Measurements from ENCODE around the gene SLC22A8.
"Not testable (repeated sequence)": the region's sequence is repeated elsewhere in the genome, so short reads cannot be mapped to it uniquely, and the experiment has no call there.

SLC22A8 gene

GRCh38 chr11:62985041-62985750 lies 30.4 kb downstream of the SLC22A8 start:
- DNase-seq: no peak

DNA sequence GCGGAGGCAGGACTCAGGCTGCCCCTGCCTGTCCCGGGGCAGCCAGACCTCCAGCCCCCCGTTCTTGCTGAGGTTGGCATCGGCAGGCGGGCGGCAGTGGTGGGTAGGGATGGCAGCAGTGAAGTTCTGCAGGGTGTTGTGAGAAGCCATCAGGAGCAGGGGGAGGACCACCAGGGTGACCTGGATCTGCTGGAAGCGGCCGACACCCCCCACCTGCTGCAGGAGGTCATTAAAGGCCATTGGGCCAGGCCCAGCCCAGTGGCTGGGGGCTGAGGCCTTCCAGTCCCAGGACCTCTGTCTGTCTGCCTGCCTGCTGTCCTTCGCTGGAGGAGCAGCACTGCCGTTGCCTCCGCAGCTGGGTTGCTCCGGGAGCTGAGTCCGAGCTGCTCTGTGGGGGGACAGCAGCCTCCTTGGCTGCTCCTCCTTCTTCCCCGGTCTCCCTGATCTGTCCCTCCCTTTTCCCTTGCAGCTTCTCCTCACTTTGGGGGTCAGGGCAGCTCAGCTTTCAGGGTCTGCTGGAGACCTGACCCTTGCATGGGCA lies 31.1 kb downstream of the SLC22A8 start, which contains the start of gene SLC22A6:
SLC22A6 (minus strand) TSS at position 517 of the 541 bp plus-strand sequence; CDS start at position 240, 277 bp downstream.
- DNase-seq: no peak

DNA sequence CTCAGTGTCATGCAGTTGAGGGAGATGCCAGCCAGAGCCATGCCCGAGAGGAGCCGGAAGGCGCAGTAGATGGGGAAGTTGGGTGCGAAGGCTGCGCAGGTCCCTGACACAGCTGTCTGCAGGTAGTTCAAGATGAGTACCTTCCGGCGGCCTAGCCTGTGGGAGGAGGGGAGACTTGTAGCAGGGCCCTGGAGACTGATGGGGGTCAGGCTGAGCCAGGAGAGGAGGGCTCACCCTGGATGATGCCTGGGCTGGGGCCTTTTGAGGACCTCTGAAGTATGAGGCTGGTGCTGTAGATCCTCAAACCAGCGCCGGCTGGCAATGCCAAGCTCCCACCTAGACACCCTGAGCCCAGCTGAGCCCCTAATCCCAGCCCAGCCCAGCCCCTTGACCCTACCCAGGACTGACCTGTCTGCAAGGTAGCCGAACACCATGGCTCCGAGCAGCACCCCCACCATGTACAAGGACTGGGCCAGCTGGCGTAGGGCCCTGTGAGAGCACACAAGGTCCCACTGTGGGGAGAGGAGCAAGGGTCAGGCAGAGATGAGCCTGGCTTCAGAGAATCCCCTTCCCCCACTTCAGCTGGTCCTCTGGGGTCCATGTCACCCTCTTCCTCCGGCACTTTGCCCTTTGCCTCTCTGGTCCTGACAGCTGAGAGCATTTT lies 32.0 kb downstream of the SLC22A8 start:
- no peak for DNase-seq

DNA sequence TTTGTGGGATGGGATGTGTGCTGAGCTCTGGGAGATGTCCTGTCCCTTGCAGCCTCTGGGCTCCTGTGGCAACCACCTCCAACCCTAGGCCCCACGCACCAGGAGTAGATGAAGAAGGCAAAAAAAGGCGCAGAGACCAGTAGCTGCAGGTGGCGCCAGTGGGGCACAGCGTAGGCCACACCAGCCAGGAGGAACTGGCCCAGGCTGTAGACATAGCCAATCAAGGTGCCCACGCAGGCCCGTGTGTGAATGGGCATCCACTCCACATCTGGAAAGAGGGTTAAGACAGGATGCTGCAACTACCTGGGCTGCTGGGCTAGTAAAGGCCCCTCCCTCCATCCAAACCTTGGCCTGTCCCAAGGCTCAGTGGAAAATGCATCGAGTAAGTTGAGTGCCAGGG lies 33.9 kb downstream of the SLC22A8 start:
- DNase-seq: no peak

DNA sequence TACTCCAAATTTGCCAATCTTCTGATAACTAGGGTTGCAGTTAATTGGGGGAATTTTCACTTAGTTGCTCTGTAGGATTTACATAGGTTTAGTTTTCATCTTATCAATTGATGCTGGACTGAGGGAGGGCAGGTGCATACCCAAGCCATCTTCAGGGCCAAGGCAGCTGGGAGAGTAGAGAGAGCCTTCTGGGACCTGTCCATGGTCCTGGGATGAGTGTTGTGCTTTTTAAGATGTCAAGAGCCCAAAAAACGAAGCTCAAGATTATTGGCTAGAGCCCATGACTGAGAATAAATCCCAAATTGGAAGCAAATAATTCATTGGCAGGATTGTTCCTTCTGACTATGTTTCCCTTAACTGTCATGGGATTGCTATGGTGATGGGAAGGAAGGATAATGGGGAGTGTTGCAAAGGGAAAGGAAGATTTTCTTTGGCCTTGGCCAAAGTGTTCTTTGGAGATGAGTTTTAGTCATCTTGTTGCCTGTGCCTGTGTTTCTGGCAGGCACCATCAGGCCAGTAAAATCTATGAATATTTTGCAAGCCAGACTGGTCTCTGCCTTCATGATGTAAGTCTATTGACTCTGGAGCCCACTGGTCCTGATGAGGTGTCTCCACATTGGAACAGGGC lies 35.4 kb downstream of the SLC22A8 start:
- DNase-seq: no peak

DNA sequence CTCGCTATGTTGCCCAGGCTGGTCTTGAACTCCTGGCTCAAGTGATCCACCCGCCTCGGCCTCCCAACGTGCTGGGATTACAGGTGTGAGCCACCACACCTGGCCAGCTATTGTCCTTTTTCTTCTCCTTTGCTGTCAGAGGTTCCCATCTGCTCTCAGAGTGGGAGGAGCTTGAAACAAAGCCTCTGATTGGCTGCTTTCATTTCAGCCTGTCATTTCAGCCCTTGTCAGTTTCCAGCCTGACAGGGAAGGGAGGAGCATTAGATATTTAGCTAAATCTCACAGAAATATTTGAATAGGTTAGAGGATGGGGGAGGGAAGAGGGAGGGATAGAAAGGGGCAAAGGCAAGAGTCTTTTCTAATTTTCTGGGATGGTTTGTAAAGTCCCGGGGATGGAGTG lies 39.5 kb downstream of the SLC22A8 start:
- DNase-seq: no peak

GRCh38 chr11:62974848-62975522 lies 40.7 kb downstream of the SLC22A8 start:
- no peak for DNase-seq

- no peak for DNase-seq
These were observed 50.1 kb downstream of the SLC22A8 start for GRCh38 chr11:62965574-62965973.

GRCh38 chr11:62962391-62962790 lies 53.2 kb downstream of the SLC22A8 start:
- DNase-seq: no peak

DNA sequence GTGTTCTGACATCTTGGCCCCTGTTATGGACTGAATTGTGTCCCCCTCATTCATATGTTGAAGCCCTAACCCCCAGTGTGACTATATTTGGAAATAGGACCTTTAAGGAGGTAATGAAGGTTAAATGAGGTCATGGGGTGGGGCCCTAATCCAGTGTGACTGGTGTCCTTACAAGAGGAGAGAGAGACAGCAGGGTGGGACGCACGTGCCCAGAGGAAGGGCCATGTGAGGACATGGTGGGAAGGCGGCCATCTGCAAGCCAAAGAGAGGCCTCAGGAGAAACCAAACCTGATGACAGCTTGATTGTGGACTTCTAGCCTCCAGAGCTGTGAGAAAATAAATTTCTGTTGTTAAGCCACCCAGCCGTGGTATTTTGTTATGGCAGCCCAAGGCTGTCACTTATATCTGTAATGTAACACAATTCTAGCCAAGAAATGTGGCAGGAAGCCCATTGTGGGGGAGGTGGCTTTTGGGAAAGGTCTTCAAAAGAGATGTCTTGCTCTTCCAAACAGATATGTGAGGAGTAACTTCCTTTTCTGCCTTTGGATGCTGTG lies 54.5 kb downstream of the SLC22A8 start:
- no peak for DNase-seq

DNA sequence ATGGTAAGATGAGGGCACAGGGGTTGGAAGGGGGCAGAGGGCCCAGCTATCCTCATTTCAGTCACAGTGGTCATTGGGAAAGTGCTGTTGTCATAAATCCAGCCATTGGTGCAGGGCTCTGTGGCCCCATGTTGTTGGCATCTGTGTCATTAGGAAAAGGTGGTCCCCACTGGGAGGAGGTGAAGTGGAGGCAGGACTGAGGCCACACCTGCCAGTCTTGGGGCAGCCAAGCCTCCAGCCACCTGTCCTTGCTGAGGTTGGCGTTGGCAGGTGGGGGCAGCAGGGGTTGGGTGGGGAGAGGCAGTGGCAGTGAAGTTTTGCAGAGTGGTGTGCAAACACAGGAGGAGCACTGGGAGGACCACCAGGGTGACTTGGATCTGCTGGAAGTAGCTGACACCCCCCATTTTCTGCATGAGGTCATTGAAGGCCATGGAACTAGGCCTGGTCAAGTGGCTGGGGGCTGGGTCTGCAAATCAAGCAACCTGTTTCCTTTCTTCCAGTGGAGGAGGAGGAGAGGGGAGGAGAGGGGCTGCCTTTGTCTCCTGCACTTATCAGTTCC lies 56.1 kb downstream of the SLC22A8 start:
- no peak for DNase-seq

DNA sequence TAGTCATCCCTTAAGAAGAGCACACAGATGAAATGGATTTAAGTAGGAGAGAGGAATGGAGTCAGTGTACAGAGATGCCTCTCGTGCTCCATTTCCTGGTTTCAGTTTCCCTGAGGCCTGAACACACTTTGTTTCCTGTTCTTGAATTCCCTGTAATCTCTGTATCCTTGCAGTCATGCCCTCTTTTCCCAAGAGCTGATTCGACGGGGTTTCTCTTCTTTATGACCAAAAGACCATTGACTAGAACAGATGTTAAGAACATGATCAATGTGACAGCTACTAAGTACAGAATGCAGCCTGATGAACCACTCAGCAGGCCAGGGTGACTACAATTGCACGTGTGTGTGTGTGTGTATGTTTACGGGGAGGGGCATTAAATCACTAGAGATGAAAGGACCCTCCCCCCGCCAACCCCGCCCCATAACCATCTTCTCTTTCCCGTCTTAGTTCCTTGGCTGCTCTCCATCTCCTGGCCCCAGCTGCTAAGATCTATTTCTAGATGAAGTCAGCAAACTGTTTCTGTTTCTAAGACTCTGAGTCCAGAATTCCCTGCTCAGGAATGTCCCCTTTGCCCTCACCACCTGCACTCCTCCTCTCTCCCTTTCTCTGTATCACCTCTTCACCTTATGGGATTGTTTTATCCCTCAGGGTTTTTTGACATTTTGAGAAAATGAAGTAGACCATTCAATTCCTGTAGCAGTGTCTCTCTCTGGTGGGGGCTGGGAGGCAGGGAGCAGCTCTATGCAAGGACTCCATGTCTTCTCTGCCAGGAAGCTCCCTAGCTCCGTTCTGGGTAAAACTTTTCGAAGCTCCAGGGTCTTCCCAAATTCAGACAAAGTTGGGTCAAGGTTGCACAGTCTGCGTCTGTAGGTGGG lies 56.9 kb downstream of the SLC22A8 start:
- DNase-seq: no peak

DNA sequence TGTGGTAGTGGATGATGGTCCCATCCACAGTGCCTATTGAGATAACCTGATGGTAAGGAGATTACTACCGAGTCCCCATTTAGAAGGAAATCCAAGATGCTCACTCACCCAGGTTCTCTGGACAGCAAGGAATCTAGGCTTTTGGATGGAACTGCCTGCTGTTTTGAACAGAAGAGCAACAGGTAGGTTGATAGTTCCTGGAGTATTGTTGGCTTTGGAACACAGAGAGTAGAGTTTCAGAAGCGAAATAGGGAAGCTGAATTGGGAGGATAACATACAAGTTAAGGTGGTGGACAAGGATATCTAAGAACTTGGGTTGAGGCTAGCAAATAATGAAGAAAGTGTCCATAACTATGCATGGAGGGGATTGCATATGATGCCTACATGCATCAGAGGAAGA lies 58.5 kb downstream of the SLC22A8 start:
- no peak for DNase-seq

DNA sequence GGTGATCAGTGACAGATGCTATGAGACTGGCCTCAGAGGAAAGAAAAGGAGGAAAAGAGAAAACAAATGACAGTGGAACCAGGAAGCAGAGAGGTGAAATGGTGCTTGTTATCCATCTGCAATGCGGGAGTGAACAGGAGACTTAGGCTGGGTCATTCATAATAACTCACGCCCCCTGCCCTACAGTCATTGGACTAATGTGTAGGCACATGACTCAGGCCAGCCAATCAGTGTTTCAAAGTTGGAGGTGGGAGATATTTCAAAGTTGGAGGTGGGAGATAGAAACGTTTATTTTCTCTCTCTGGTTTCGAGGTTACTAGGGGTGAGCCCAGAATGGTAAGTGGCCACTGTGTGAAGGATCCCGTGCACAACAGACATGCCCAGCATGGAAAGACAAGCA lies 61.2 kb downstream of the SLC22A8 start:
- no peak for DNase-seq

DNA sequence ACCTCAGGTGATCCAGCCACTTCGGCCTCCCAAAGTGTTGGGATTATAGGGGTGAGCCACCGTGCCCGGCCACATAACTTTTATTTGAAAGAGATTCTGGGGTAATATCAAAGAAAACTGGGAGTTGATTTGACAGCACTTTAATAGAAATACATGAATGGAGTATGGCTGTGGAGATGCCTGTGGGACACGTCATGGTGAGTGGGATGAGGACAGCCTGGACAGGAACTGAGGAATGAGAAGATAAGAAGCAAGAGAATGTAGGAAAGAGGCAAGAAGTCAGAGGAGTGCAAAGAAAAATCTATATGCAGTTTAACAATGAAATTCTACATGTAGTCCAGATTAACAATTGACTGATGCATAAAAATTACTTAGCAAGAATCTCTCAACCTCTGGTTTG lies 61.8 kb downstream of the SLC22A8 start:
- DNase-seq: no peak

DNA sequence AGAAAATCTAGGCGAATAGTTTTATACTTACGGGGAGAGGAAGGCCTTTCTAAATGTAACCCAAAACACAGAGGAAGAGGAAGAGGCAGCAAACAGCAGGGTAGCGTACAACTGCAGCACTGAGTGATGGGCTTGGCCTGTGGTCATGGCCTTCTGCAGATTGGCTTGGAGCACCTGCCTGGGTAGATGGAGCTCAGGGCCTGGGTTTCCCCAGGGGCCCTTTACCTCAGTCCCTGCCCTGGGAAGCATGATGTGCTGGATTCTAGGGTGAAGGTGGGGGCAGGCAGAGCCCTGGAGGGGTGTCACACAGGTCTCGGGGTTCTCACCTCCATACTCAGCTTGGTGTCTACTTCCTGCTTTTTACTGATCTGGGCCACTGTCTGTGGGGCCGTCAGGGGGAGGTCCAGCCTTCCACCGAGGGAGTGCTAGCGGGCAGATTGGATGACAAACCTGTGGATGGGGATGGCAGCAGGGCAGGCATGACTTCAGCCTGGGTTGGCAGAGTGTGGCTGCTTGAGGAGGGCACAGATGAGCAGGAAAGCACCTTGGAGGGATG lies 66.8 kb downstream of the SLC22A8 start:
- DNase-seq: no peak

DNA sequence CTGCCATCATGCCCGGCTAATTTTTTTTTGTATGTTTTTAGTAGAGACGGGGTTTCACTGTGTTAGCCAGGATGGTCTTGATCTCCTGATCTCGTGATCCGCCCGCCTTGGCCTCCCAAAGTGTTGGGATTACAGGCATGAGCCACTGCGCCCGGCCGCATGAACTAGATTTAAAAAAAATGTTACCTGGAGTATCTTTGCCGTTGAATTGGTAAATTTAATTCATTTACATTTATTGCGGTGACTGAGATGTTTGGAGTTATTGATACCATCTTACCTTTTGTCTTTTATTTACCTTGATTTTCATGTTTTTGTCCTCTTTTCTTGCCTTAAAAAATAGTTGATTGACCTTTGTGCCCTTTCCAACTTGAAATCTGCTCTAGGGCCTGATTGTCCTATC lies 70.1 kb downstream of the SLC22A8 start:
- not testable (repeated sequence) for DNase-seq
